Upper lobe of left lung (tissue), 6 donors: ENCODE results near the gene FBXW8. TPM values are rescaled to one million over a fixed set of nuclear protein-coding genes. Genes with fewer than 3 reads are reported as not detected.

Source experiments
- ATAC-seq, 2 donors: fragments of 200-7000 bp; cut with Tn5 transposase; one replicate each; pipeline ENCODE4 v1.9.1; 2022; ENCODE audit warnings: mild to moderate bottlenecking in 2 of 2, moderate library complexity in 2 of 2; ENCODE audit not compliant: low FRiP score in 2 of 2
- DNase-seq, 2 donors: peaks; one replicate each; pipeline ENCODE4 v3.0.0-alpha.2; 2019 to 2020
- H3K27ac ChIP-seq, 4 donors: fragments of 200-600 bp; sonication (generic); one replicate each; pipeline ENCODE4 v1.5.1; 2016 to 2019
- H3K27me3 ChIP-seq, 4 donors: fragments of 200-600 bp; sonication (generic); one replicate each; pipeline ENCODE4 v1.5.1; 2017 to 2019
- H3K36me3 ChIP-seq, 4 donors: fragments of 200-600 bp; sonication (generic); one replicate each; pipeline ENCODE4 v1.5.1; 2016 to 2019
- H3K4me1 ChIP-seq, 4 donors: fragments of 200-600 bp; sonication (generic); one replicate each; pipeline ENCODE4 v1.5.1; 2018 to 2019
- H3K4me3 ChIP-seq, 4 donors: fragments of 200-600 bp; sonication (generic); one replicate each; pipeline ENCODE4 v1.5.1; 2017 to 2019; ENCODE audit warnings: mild to moderate bottlenecking in 2 of 4, moderate library complexity in 1 of 4
- H3K9me3 ChIP-seq, 4 donors: fragments of 200-600 bp; sonication (generic); one replicate each; pipeline ENCODE4 v1.5.1; 2018 to 2019
- EP300 ChIP-seq, 4 donors: sonication (generic); formaldehyde crosslinking; IDR thresholded peaks; one replicate each; pipeline ENCODE4 v1.5.1; 2017; ENCODE audit warnings: antibody characterized with exemption in 4 of 4, control low read depth in 2 of 4
- POLR2A ChIP-seq, 4 donors: fragments of 450-650 bp; IDR thresholded peaks; one replicate each; pipeline ENCODE4 v1.5.1; 2016 to 2017; ENCODE audit warnings: antibody characterized with exemption in 4 of 4, mild to moderate bottlenecking in 2 of 4
- POLR2AphosphoS5 ChIP-seq, 2 donors: sonication (generic); formaldehyde crosslinking; IDR thresholded peaks; one replicate each; pipeline ENCODE4 v1.5.1; 2017; ENCODE audit warnings: antibody characterized with exemption in 2 of 2
- WGBS, 2 donors: methylation state at CpG; one replicate each; pipeline ENCODE4 v1.1.5; 2017 to 2018; 5-methylcytosine and 5-hydroxymethylcytosine counted together
- total RNA-seq, 6 donors: library from RNA; depleted of rRNA in 4 of 6; stranded (reverse); fragments of >200 nt in 4 of 6; gene quantifications; one replicate each; pipeline versions ENCODE4 v1.1.0 to v1.2.1, GENCODE V29; 2016 to 2021
- TF ChIP-seq, protein P1 (sequence below), 6 experiments: fragments of 450-650 bp in 4 of 6; fragments of 200-600 bp in 2 of 6; sonication (generic) in 2 of 6; IDR thresholded peaks; one replicate each; pipeline ENCODE4 v1.5.1; 2016 to 2019; ENCODE audit warnings: antibody characterized with exemption in 6 of 6
- donor health status: DM: no; HTN: no; CAD: no; lungs with moderate emphysema.
- donor health status: DM: no; HTN: yes; CAD: no; lungs with severe emphysema.

The FBXW8 gene
- total RNA-seq, 6 donors from 2014 or later: 14.7 to 52.4 (median 18.6) TPM

DNA sequence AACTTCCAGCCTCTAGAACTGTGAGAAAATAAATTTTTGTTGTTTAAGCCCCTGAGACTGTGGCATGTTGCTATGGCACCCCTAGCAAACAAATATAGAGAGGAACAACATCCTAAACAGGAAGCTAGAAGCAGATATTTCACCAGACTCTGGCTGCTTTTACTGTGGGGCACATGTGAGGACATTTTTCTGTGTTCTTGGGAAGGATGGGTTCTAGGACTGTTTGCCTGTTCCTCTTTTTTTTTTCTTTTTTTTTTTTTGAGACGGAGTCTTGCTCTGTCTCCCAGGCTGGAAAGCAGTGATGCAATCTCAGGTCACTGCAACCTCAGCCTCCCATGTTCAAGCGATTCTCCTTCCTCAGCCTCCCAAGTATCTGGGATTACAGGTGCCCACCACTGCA, 25.3 kb upstream of the FBXW8 start:
- 51 to 74% methylated on average over 2 of the region's 2 CpGs for WGBS, 2 donors
- Histone ChIP-seq H3K4me3 (no peak overlapping the region), H3K27me3 (peaks cover 0 to 24% (median 13%) of the 10 kb centered on the region in 4 donors), H3K36me3 (no peaks in the 10 kb centered on the region), H3K9me3 (no peaks in the 10 kb centered on the region), H3K4me1 (peaks cover 13 to 23% (median 15%) of the 10 kb centered on the region in 4 donors), H3K27ac (no peak overlapping the region)
- no peak for TF ChIP-seq EP300 (IDR thresholded peaks at IDR 0.05)
- ATAC-seq (peak in 1 of 2 donors; percentile 44), DNase-seq (no peak)

DNA sequence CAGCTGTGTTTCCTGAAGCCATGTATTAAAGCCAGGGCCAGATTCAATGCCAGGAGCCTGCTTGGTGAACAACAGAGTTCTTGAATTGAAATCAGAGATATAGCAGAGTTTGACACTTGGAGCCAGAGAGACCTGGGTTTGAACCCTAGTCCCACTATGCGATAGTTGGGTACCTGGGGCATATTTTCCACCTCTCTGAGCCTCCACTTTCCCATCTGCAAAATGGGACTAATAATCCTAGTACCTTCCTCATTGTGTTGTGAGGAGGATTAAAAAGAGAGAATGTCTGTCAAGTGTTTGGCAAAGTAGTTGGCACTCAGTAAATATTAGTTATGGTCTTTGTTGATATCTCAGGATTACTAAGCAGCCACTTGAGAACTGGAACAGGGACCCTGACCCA, 23.5 kb upstream of the FBXW8 start:
- Histone ChIP-seq H3K36me3 (no peaks in the 10 kb centered on the region), H3K4me3 (no peak overlapping the region), H3K9me3 (no peaks in the 10 kb centered on the region), H3K4me1 (peaks cover 0 to 5% (median 0%) of the 10 kb centered on the region in 4 donors), H3K27me3 (peaks cover 0 to 11% (median 0%) of the 10 kb centered on the region in 4 donors), H3K27ac (no peak overlapping the region)
- DNase-seq (no peak), ATAC-seq (no peak)
- 86 to 94% methylated on average over 1 of the region's 1 CpG for WGBS, 2 donors
- TF ChIP-seq, protein P1, sequence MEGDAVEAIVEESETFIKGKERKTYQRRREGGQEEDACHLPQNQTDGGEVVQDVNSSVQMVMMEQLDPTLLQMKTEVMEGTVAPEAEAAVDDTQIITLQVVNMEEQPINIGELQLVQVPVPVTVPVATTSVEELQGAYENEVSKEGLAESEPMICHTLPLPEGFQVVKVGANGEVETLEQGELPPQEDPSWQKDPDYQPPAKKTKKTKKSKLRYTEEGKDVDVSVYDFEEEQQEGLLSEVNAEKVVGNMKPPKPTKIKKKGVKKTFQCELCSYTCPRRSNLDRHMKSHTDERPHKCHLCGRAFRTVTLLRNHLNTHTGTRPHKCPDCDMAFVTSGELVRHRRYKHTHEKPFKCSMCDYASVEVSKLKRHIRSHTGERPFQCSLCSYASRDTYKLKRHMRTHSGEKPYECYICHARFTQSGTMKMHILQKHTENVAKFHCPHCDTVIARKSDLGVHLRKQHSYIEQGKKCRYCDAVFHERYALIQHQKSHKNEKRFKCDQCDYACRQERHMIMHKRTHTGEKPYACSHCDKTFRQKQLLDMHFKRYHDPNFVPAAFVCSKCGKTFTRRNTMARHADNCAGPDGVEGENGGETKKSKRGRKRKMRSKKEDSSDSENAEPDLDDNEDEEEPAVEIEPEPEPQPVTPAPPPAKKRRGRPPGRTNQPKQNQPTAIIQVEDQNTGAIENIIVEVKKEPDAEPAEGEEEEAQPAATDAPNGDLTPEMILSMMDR (IDR thresholded peaks at IDR 0.05): no peak
- no peak for TF ChIP-seq POLR2AphosphoS5 (IDR thresholded peaks at IDR 0.05)
- no peak for TF ChIP-seq POLR2A (IDR thresholded peaks at IDR 0.05)
- TF ChIP-seq EP300 (IDR thresholded peaks at IDR 0.05): no peak

DNA sequence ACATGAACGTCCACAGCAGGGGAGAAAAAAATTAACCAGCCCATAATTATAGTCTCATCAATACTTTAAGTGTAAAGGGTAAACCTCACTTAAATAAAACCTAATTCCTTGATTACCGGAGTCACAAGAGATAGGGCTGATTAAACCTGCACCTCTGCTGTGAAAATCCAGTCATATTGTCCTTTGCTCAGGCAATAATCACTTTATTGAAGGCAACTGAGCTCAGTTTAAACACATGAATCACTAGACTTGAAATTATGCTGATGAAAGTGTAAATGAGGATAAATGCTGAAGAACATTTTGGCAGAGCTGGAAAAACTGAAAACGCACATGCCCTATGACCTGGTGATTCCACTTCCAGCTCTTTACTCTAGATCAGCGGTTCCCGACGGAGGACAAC, 22.9 kb upstream of the FBXW8 start:
- H3K9me3 ChIP-seq: no peaks in the 10 kb centered on the region
- DNase-seq (no peak), ATAC-seq (no peak)
- peaks cover 0 to 6% (median 0%) of the 10 kb centered on the region in 4 donors for H3K27me3 ChIP-seq
- no peak overlapping the region for H3K4me3 ChIP-seq
- H3K36me3 ChIP-seq: no peaks in the 10 kb centered on the region
- H3K27ac ChIP-seq: no peak overlapping the region
- TF ChIP-seq EP300 (IDR thresholded peaks at IDR 0.05) (no peak), POLR2AphosphoS5 (IDR thresholded peaks at IDR 0.05) (no peak), POLR2A (IDR thresholded peaks at IDR 0.05) (no peak)
- TF ChIP-seq, protein P1 (IDR thresholded peaks at IDR 0.05): no peak
- H3K4me1 ChIP-seq: no peaks in the 10 kb centered on the region
- 81% methylated on average over 6 of the region's 6 CpGs for WGBS, 2 donors

DNA sequence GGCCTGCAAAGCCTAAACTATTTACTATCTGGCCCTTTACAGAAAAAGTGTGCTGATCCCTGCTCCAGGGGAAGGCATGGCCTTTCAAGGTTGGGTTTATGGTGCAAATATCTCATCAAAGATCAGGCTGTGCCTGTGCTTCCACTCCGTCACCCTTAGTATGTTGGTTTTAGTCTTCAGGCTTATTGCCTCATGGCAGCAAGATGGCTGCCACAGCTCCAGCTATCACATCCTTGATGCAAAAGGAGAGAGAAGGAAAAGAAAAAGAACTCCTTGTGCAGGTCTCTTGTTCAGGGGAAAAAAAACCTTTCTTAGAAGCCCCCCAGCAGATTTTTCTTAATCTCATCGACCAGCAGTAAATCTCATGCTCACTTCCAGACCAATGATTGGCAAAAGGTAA, 20.4 kb upstream of the FBXW8 start:
- TF ChIP-seq, protein P1 (IDR thresholded peaks at IDR 0.05): no peak
- TF ChIP-seq POLR2AphosphoS5 (IDR thresholded peaks at IDR 0.05) (no peak), POLR2A (IDR thresholded peaks at IDR 0.05) (no peak), EP300 (IDR thresholded peaks at IDR 0.05) (no peak)
- ATAC-seq: no peak
- Histone ChIP-seq H3K36me3 (no peaks in the 10 kb centered on the region), H3K27ac (no peak overlapping the region), H3K4me3 (no peak overlapping the region), H3K9me3 (no peaks in the 10 kb centered on the region), H3K4me1 (no peaks in the 10 kb centered on the region), H3K27me3 (no peaks in the 10 kb centered on the region)
- no peak for DNase-seq
- WGBS, 2 donors: 97 to 98% methylated on average over 2 of the region's 2 CpGs

DNA sequence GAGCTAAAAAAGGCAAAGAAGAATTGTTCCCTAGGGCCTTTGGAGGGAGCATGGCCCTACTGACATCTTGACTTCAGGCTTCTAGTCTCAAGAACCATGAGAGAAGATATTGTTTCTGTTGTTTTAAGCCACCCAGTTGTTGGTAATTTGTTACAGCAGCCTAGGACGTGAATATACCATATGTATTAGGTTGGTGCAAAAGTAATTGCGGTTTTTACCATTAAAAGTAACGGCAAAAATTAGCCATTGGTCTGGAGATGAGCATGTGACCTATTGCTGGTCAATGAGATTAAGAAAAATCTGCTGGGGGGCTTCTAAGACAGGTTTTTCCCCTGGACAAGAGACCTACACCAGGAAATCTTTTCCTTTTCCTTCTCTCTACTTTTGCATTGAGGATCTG, 19.7 kb upstream of the FBXW8 start:
- H3K4me1 ChIP-seq: no peaks in the 10 kb centered on the region
- no peak for DNase-seq
- TF ChIP-seq POLR2AphosphoS5 (IDR thresholded peaks at IDR 0.05): no peak
- no peak overlapping the region for H3K4me3 ChIP-seq
- no peaks in the 10 kb centered on the region for H3K9me3 ChIP-seq
- H3K36me3 ChIP-seq: no peaks in the 10 kb centered on the region
- ATAC-seq: no peak
- H3K27ac ChIP-seq: no peak overlapping the region
- 91 to 96% methylated on average over 3 of the region's 3 CpGs for WGBS, 2 donors
- no peaks in the 10 kb centered on the region for H3K27me3 ChIP-seq

DNA sequence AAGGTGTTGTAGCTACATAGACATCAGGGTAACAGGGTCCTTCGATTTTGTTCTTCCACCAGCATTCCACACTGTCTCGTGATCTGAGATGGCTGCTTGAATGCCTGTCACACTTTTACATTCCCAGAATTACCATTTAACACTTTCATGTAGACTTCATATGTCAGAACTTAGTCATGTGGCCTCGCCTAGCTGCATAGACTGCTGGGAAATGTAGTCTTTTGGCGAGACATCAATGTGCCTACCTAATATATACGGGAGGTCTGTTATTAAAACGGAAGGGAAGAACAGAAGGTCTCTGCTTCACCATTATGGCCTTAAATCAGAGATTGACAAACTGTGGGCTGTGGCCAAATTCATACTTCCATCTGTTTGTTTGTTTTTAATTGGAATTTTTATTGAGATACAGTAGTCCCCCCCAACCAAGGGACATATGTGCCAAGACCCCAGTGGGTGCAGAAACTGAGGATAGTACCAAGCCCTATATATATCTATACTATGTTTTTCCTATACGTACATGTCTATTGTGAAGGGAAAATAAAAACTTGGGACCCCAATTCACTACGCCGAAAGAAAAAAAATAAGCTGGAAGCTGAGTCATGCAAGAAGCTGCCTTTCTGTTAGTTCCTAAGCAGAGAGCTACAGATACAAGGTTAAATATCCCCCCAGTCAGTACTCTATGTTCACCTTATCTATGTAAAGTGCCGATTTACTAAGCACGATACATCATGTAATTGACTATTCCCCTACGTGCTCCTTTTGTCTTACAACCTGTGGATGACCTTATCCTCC, 18.2 kb upstream of the FBXW8 start:
- WGBS, 2 donors: 83 to 85% methylated on average over 12 of the region's 12 CpGs
- TF ChIP-seq POLR2AphosphoS5 (IDR thresholded peaks at IDR 0.05) (no peak), EP300 (IDR thresholded peaks at IDR 0.05) (no peak), POLR2A (IDR thresholded peaks at IDR 0.05) (no peak)
- TF ChIP-seq, protein P1 (IDR thresholded peaks at IDR 0.05): no peak

More for the DNA sequence above, 18.2 kb upstream of the FBXW8 start:
- H3K4me1 ChIP-seq: no peaks in the 10 kb centered on the region
- H3K36me3 ChIP-seq: no peaks in the 10 kb centered on the region
- DNase-seq: no peak
- H3K27me3 ChIP-seq: no peaks in the 10 kb centered on the region
- H3K4me3 ChIP-seq: no peak overlapping the region
- no peak for ATAC-seq
- H3K9me3 ChIP-seq: no peaks in the 10 kb centered on the region
- no peak overlapping the region for H3K27ac ChIP-seq
